Sigmoid colon (tissue), 4 donors: ENCODE measurements around the gene MYBPHL.

ENCODE experiments used
- EP300 ChIP-seq, 4 donors: sonication (generic); formaldehyde crosslinking; IDR thresholded peaks; one replicate each; pipeline ENCODE4 v1.6.1; 2017; ENCODE audit warnings: antibody characterized with exemption in 4 of 4
- TF ChIP-seq, protein P1 (sequence below), 4 experiments: fragments of 450-650 bp in 3 of 4; fragments of 200-600 bp in 1 of 4; IDR thresholded peaks; one replicate each; pipeline ENCODE4 v1.5.1; 2016 to 2019; ENCODE audit warnings: antibody characterized with exemption in 4 of 4, mild to moderate bottlenecking in 3 of 4, moderate library complexity in 2 of 4

- no peak for TF ChIP-seq EP300 (IDR thresholded peaks at IDR 0.05)
- TF ChIP-seq, protein P1, sequence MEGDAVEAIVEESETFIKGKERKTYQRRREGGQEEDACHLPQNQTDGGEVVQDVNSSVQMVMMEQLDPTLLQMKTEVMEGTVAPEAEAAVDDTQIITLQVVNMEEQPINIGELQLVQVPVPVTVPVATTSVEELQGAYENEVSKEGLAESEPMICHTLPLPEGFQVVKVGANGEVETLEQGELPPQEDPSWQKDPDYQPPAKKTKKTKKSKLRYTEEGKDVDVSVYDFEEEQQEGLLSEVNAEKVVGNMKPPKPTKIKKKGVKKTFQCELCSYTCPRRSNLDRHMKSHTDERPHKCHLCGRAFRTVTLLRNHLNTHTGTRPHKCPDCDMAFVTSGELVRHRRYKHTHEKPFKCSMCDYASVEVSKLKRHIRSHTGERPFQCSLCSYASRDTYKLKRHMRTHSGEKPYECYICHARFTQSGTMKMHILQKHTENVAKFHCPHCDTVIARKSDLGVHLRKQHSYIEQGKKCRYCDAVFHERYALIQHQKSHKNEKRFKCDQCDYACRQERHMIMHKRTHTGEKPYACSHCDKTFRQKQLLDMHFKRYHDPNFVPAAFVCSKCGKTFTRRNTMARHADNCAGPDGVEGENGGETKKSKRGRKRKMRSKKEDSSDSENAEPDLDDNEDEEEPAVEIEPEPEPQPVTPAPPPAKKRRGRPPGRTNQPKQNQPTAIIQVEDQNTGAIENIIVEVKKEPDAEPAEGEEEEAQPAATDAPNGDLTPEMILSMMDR (IDR thresholded peaks at IDR 0.05), result no peak
These were observed 24.3 kb upstream of the MYBPHL start for GRCh38 chr1:109331113-109331512.
